Cardiac fibroblast (primary cell): ENCODE measurements around the gene ARHGEF1.
A peak's percentile ranks its signal among the peaks of the same experiment; 100 is the strongest.
"Not testable (repeated sequence)": the region's sequence is repeated elsewhere in the genome, so short reads cannot be mapped to it uniquely, and the experiment has no call there.

Source experiments
- DNase-seq, 2 donors: peaks; one replicate each; pipeline versions ENCODE4 v3.0.0 to v3.0.0-alpha.2; 2010; ENCODE audit warnings: low read depth in 2 of 2
- H3K4me3 ChIP-seq, 2 donors: replicated peaks in 1 of 2; 1 replicate in 1 of 2; 2 replicates in 1 of 2; pipeline ENCODE4 v1.5.1; 2011; ENCODE audit warnings: low read depth in 2 of 2, low read length in 2 of 2, mild to moderate bottlenecking in 2 of 2, moderate library complexity in 1 of 2
- CTCF ChIP-seq: IDR thresholded peaks from one replicate; pipeline ENCODE4 v1.5.1; 2011; ENCODE audit warnings: low read depth, mild to moderate bottlenecking, low read length, inconsistent platforms

Gene ARHGEF1

GRCh38 chr19:41868989-41869300, 14.0 kb upstream of the ARHGEF1 start:
- no peak overlapping the region for H3K4me3 ChIP-seq
- no peak for DNase-seq
- TF ChIP-seq CTCF: no peak

GRCh38 chr19:41869374-41869955, 13.5 kb upstream of the ARHGEF1 start:
- DNase-seq: no peak
- no peak for TF ChIP-seq CTCF
- H3K4me3 ChIP-seq: no peak overlapping the region

- peak; percentile 58 to 70 for DNase-seq
- no peak overlapping the region for H3K4me3 ChIP-seq
- TF ChIP-seq CTCF: no peak
Measured at GRCh38 chr19:41870401-41870873, 12.5 kb upstream of the ARHGEF1 start.

- H3K4me3 ChIP-seq: no peak overlapping the region
- peak in 1 of 2 donors; percentile 6 for DNase-seq
- no peak for TF ChIP-seq CTCF
Measured at GRCh38 chr19:41871573-41872383, 11.2 kb upstream of the ARHGEF1 start.

GRCh38 chr19:41872384-41872774, 10.6 kb upstream of the ARHGEF1 start:
- H3K4me3 ChIP-seq: no peak overlapping the region
- no peak for TF ChIP-seq CTCF
- DNase-seq: peak in 1 of 2 donors; percentile 30

- H3K4me3 ChIP-seq: no peak overlapping the region
- TF ChIP-seq CTCF: peak; percentile 77
- peak; percentile 66 to 71 for DNase-seq
Measured at GRCh38 chr19:41872775-41873647, 10.0 kb upstream of the ARHGEF1 start.

- not testable (repeated sequence) for H3K4me3 ChIP-seq
Measured at GRCh38 chr19:41875973-41876372, 7.0 kb upstream of the ARHGEF1 start.

More at GRCh38 chr19:41875973-41876372, 7.0 kb upstream of the ARHGEF1 start:
- not testable (repeated sequence) for DNase-seq
